Heart right ventricle (tissue), 16 donors: Measurements from ENCODE around the gene RPIA. TPM values are rescaled to one million over a fixed set of nuclear protein-coding genes. Genes with fewer than 3 reads are reported as not detected.
A peak's percentile ranks its signal among the peaks of the same experiment; 100 is the strongest.

Source experiments
- ATAC-seq, 8 donors: fragments of 200-7000 bp; cut with Tn5 transposase; one replicate each; pipeline ENCODE4 v1.9.1; 2020; ENCODE audit warnings: mild to moderate bottlenecking in 8 of 8, moderate library complexity in 8 of 8, moderate number of reproducible peaks in 1 of 8
- DNase-seq, 2 donors: peaks; one replicate each; pipeline ENCODE4 v3.0.0-alpha.2; 2020
- H3K27ac ChIP-seq, 10 donors: fragments of 200-600 bp; sonication (generic) in 2 of 10; one replicate each; pipeline versions ENCODE4 v1.5.0 to v1.8.0; 2020 to 2022; ENCODE audit warnings: mild to moderate bottlenecking in 3 of 10
- H3K27me3 ChIP-seq, 7 donors: fragments of 200-600 bp; one replicate each; pipeline ENCODE4 v1.8.0; 2021 to 2022; ENCODE audit warnings: mild to moderate bottlenecking in 2 of 7
- H3K36me3 ChIP-seq, 9 donors: fragments of 200-600 bp; sonication (generic) in 1 of 9; one replicate each; pipeline versions ENCODE4 v1.5.0 to v1.8.0; 2020 to 2022; ENCODE audit warnings: mild to moderate bottlenecking in 2 of 9
- H3K4me1 ChIP-seq, 9 donors: fragments of 200-600 bp; sonication (generic) in 1 of 9; one replicate each; pipeline versions ENCODE4 v1.5.0 to v1.8.0; 2020 to 2022; ENCODE audit warnings: mild to moderate bottlenecking in 4 of 9
- H3K4me3 ChIP-seq, 10 donors: fragments of 200-600 bp; sonication (generic) in 2 of 10; one replicate each; pipeline versions ENCODE4 v1.5.0 to v1.8.0; 2020 to 2022; ENCODE audit warnings: mild to moderate bottlenecking in 7 of 10, moderate library complexity in 2 of 10
- H3K9me3 ChIP-seq, 11 donors: fragments of 200-600 bp in 10 of 11; sonication (generic) in 2 of 11; one replicate each; pipeline versions ENCODE4 v1.5.0 to v1.8.0; 2013 to 2022; ENCODE audit warnings: mild to moderate bottlenecking in 2 of 11, control low read depth in 1 of 11, moderate library complexity in 1 of 11
- CTCF ChIP-seq, 9 donors: fragments of 200-600 bp; sonication (generic) in 2 of 9; IDR thresholded peaks; one replicate each; pipeline versions ENCODE4 v1.5.0 to v1.8.0; 2021 to 2022; ENCODE audit warnings: antibody characterized with exemption in 9 of 9, mild to moderate bottlenecking in 5 of 9, moderate library complexity in 1 of 9
- WGBS, 2 donors: extraction: QIAGEN DNeasy Blood & Tissue Kit; methylation state at CpG; one replicate each; pipeline ENCODE4 v1.1.7; 2013; ENCODE audit warnings: inconsistent platforms in 1 of 2; 5-methylcytosine and 5-hydroxymethylcytosine counted together
- intact Hi-C, 10 donors: fragments of 100-400 bp; cut with DNase I; formaldehyde crosslinking; loops; one replicate each; pipeline versions ENCODE4 v1.11.1 to v1.14.2; 2022
- polyA plus RNA-seq, 2 donors: library from polyadenylated mRNA; stranded (reverse); fragments of 200-250 nt; gene quantifications; one replicate each; pipeline ENCODE4 v1.2.3, GENCODE V29; 2013
- total RNA-seq, 10 donors: library from RNA; stranded (reverse); fragmentation: NEBNext Ultra II Directional in 3 of 10; extraction: Animal tissue kit (Norgen Biotek cat#: 25700) in 3 of 10; gene quantifications; one replicate each; pipeline versions ENCODE4 v1.2.1 to v1.2.4, GENCODE V29; 2021 to 2023
- donor health status: Arrhythmogenic right ventricular cardiomyopathy.
- donor health status: ischemic (EF 13 %, LVEDD 7.1; RV severe dilation, severe dysfunction).
- donor health status: healthy with polysubstance abuse.
- donor health status: DM: no; HTN: yes; CAD: no.
- donor health status: DM: no; HTN: no; CAD: no.
- donor health status: ischemic (EF 25% LVEDD 6.9; RV normal size, moderate dysfunction).
- donor health status: ischemic (EF 25% LVEDD 5.7; RV mildly dilated, moderate dysfunction).
- donor health status: healthy.
- donor health status: DM: yes; HTN: yes; CAD: no.
- donor health status: Ischemic cardiomyopathy.
- donor health status: ischemic (EF 35%, LVEDD 5.7; RV mildly dilated, moderate dysfunction).
- donor health status: nonischemic (EF 11% LVEDD 7.7; RV severe dilation, severe dysfunction).
- donor health status: DM: yes; HTN: yes; CAD: no.
- donor health status: PGD.
- donor health status: ischemic (EF 29% LVEDD 5.4; RV normal size, mild dysfunction).
- donor health status: nonischemic (EF 23%, LVEDD 6.1; RV moderate dilation, normal function).

The RPIA gene
- total and polyA plus RNA-seq, 12 donors, result 9.1 to 18.7 (median 13.5) TPM

GRCh38 chr2:88711289-88711688 lies 19.8 kb downstream of the RPIA start:
- H3K4me3 ChIP-seq, result no peak overlapping the region
- 85 to 92% methylated on average over 1 of the region's 1 CpG for WGBS, 2 donors
- TF ChIP-seq CTCF (IDR thresholded peaks at IDR 0.05), result no peak
- intact Hi-C loops, result no loop called here
- ATAC-seq (no peak), DNase-seq (no peak)
- no peaks in the 10 kb centered on the region for H3K27me3 ChIP-seq
- peaks cover 0 to 36% (median 11%) of the 10 kb centered on the region in 9 donors for H3K4me1 ChIP-seq
- no peak overlapping the region for H3K27ac ChIP-seq
- no peaks in the 10 kb centered on the region for H3K9me3 ChIP-seq
- no peaks in the 10 kb centered on the region for H3K36me3 ChIP-seq

GRCh38 chr2:88711897-88712296 lies 20.4 kb downstream of the RPIA start:
- no peak for DNase-seq
- ATAC-seq, result no peak
- no peaks in the 10 kb centered on the region for H3K36me3 ChIP-seq
- no peak overlapping the region for H3K27ac ChIP-seq
- no peaks in the 10 kb centered on the region for H3K9me3 ChIP-seq
- 100% methylated on average over 1 of the region's 1 CpG for WGBS, 2 donors
- no peaks in the 10 kb centered on the region for H3K27me3 ChIP-seq
- H3K4me1 ChIP-seq, result peaks cover 0 to 36% (median 11%) of the 10 kb centered on the region in 9 donors
- H3K4me3 ChIP-seq, result no peak overlapping the region
- TF ChIP-seq CTCF (IDR thresholded peaks at IDR 0.05), result no peak
- intact Hi-C loops, result no loop called here

- Histone ChIP-seq H3K4me1 (peaks cover 0 to 36% (median 11%) of the 10 kb centered on the region in 9 donors), H3K27ac (peak overlapping the region in 2 of 10 donors; percentile 2 to 25), H3K36me3 (no peaks in the 10 kb centered on the region), H3K27me3 (no peaks in the 10 kb centered on the region), H3K9me3 (peaks cover 0 to 5% (median 0%) of the 10 kb centered on the region in 11 donors), H3K4me3 (no peak overlapping the region)
- TF ChIP-seq CTCF (IDR thresholded peaks at IDR 0.05), result no peak
- intact Hi-C loops, result no loop called here
- DNase-seq (no peak), ATAC-seq (peak in 4 of 8 donors; percentile 43 to 62 (median 48))
- WGBS, 2 donors, result 53 to 63% methylated on average over 4 of the region's 4 CpGs
Measured at GRCh38 chr2:88713408-88713807, 21.9 kb downstream of the RPIA start.

- Histone ChIP-seq H3K36me3 (no peaks in the 10 kb centered on the region), H3K4me1 (peaks cover 0 to 24% (median 3%) of the 10 kb centered on the region in 9 donors), H3K9me3 (peaks cover 0 to 11% (median 0%) of the 10 kb centered on the region in 11 donors), H3K27me3 (no peaks in the 10 kb centered on the region), H3K4me3 (no peak overlapping the region), H3K27ac (peak overlapping the region in 1 of 10 donors; percentile 1)
- ATAC-seq (peak in 5 of 8 donors; percentile 14 to 47 (median 40)), DNase-seq (no peak)
- WGBS, 2 donors, result 81% methylated on average over 3 of the region's 3 CpGs
- TF ChIP-seq CTCF (IDR thresholded peaks at IDR 0.05), result no peak
- intact Hi-C loops, result no loop called here
Measured at GRCh38 chr2:88714667-88715066, 23.2 kb downstream of the RPIA start.
